GM12874 (cell line): Measurements from ENCODE around the gene CDK18.

Source experiments
- CTCF ChIP-seq: IDR thresholded peaks from 2 replicates; pipeline ENCODE4 v1.5.1; 2011; ENCODE audit warnings: low read depth, mild to moderate bottlenecking, control low read depth, low read length, moderate library complexity; ENCODE audit not compliant: insufficient read depth

CDK18 gene

GRCh38 chr1:205510951-205511330 lies 6.5 kb downstream of the CDK18 start:
- TF ChIP-seq CTCF = no peak

DNA sequence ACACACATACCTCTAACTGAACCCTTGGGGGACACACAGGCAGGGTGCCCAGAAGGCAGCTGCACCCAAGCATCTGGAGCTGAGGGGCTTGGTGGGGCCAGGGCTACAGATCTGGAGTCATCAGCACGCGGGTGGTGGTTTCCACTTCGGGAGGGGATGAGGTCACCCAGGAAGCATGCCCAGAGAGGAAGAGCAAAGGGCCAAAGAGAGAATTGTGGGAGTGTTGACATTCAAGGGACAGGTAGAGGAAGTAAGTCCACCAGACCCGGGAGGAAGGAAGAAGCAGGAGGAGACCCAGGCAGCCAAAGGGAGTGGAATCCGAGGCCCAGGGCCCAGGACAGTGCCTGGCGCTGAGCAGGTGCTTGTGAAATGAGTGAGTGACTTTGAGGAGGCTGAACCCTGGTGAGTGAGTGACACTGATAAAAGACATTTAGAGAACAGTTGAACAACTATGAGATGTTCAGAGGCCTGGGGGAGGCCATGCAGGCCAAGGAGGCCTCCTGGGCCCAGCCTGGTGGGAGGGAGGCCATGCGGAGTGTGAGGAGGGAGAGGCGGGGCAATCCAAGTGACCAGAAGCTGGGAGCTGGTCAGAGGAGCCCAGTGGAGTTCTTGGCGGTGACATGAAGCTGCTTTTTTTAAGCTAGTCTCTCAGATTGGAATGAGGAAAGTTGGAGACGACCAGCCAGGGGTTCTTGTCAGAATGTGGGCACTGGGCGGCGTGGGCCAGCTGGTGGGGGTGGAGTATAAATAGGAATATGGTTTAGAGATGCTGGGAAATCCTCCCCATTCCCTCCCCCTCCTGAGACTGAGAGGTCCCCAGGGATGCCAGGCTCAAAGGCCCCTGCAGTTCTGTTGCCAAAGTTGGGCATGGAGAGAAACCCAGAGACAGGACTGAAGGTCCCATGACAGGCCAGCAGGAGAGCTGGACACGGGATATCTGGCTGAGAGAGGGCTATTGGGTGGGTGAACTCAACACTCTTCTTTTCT lies 7.9 kb downstream of the CDK18 start:
- no peak for TF ChIP-seq CTCF

- no peak for TF ChIP-seq CTCF
These were observed 9.3 kb downstream of the CDK18 start for GRCh38 chr1:205513774-205514173.

DNA sequence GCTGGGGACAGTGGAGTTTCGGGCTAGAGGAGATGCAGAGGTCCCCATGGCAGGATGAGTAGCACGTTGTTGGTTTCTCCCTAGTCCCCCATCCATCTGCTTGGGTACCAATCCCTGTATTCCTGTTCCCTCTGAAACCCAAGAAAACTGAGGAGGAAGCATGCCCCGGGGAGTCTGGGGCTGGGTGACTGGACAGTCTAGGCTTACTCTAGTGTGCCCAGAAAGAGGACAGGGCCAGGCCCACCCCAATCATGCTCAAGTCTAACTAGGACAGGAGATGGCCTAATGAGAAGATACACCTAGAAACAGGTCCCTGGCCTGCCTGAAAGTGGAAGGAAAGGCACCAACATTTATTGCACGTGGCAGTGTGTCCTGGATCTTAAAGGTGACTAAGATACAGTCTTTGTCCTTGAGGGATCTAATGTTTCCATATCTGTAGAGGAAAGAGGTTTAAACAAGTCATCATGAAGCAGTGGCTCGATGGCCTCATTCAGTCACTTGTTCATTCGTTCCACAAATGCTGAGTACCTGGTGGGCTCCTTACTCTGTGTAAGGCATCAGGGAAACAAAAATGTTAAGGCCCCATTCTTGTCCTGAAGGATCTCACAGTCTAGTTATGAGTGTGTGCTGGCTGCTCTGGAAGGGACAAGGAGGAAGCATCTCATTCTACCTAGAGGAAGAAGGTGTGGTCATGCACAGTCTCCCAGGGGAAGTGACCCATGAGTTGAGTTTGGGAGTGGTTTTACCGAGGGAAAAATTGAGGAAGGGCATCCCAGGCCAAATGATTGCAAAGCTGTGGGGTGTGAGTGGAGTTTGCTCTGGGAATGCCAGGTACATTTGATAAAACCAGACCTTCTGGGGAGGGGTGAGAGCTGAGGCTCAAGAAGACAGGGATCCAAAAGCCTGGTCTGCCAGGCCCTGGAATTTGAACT lies 10.0 kb downstream of the CDK18 start:
- TF ChIP-seq CTCF = no peak

DNA sequence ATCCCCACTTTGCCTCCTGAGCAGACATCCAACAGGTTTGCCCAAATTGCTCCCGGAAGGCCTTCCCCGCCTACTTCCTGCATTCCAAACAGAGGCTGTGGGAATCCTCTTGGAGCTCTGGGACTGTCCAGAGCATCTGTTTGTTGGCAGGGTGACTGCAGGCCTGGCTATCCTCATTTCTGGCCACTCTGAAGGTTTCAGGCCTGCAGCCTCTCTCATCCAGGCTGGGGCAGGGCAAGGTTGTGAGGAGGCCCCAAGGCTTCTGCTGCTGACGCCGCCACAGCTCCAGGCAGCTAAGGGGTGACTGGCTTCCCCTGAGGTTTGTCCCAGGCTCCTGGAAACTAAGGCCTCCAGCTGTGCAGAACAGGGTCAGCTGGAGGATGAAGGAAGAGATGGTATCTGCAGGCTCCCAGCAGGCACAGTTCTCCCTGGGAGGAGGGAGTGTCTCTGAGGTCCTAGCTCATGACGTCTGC lies 11.3 kb downstream of the CDK18 start:
- no peak for TF ChIP-seq CTCF

GRCh38 chr1:205516362-205516761 lies 11.9 kb downstream of the CDK18 start:
- TF ChIP-seq CTCF = no peak

DNA sequence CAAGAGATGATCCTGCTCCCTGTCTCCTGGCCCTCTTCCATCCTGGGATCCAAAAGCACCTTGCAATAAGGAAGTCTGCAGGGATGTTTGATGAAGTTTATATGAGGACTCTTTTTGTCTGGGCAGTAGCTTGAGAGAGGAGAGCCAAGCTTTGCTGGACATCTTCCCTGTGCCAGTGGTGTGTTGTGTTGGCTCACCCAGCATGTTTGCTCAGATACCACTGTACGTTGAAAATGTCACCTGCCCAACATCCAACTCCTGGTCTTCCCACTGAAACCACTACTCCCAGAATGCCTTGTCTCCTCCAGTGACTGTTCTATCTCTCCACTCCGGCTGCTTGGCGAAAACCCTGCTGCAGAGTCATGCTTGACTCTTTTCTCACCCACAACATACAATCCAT lies 12.8 kb downstream of the CDK18 start:
- TF ChIP-seq CTCF = no peak
